ENCODE results near the gene KLHDC3.

KLHDC3 gene

GRCh38 chr6:43013843-43014433 lies at the start of gene KLHDC3, which contains the start of gene MEA1:
Gene KLHDC3, plus strand, starts transcription at chr6:43014249. Its CDS starts 2,944 bp downstream, at chr6:43017193.
Gene MEA1, minus strand, starts transcription at chr6:43013946. Its CDS starts 133 bp downstream, at chr6:43013813.
- DNase-seq (ENCODE audit: low read depth): peak; percentile 100
- no peak for TF ChIP-seq CTCF (IDR thresholded peaks at IDR 0.05; ENCODE audit: low read length, missing control alignments)
- peak within 1 kb of the TSS; percentile 84 for H3K4me3 ChIP-seq (replicated peaks; ENCODE audit: low read depth, low read length)

GRCh38 chr6:42966571-42966970 lies 47.5 kb upstream of the KLHDC3 start:
- no peak for TF ChIP-seq CTCF (IDR thresholded peaks at IDR 0.05; ENCODE audit: low read length, missing control alignments)
- no peak overlapping the region for H3K4me3 ChIP-seq (replicated peaks; ENCODE audit: low read depth, low read length)
- no peak for DNase-seq (ENCODE audit: low read depth)

- no peak for TF ChIP-seq CTCF (IDR thresholded peaks at IDR 0.05; ENCODE audit: low read length, missing control alignments)
- H3K4me3 ChIP-seq (replicated peaks; ENCODE audit: low read depth, low read length): no peak overlapping the region
- DNase-seq (ENCODE audit: low read depth): no peak
Measured at GRCh38 chr6:42967228-42967627, 46.8 kb upstream of the KLHDC3 start.

GRCh38 chr6:42968126-42968701 lies 45.8 kb upstream of the KLHDC3 start:
- no peak for TF ChIP-seq CTCF (IDR thresholded peaks at IDR 0.05; ENCODE audit: low read length, missing control alignments)
- H3K4me3 ChIP-seq (replicated peaks; ENCODE audit: low read depth, low read length): no peak overlapping the region
- DNase-seq (ENCODE audit: low read depth): no peak

- DNase-seq (ENCODE audit: low read depth): no peak
- no peak overlapping the region for H3K4me3 ChIP-seq (replicated peaks; ENCODE audit: low read depth, low read length)
- no peak for TF ChIP-seq CTCF (IDR thresholded peaks at IDR 0.05; ENCODE audit: low read length, missing control alignments)
Measured at GRCh38 chr6:42968783-42969182, 45.3 kb upstream of the KLHDC3 start.

GRCh38 chr6:42969431-42969830 lies 44.6 kb upstream of the KLHDC3 start:
- no peak overlapping the region for H3K4me3 ChIP-seq (replicated peaks; ENCODE audit: low read depth, low read length)
- TF ChIP-seq CTCF (IDR thresholded peaks at IDR 0.05; ENCODE audit: low read length, missing control alignments): no peak
- no peak for DNase-seq (ENCODE audit: low read depth)

GRCh38 chr6:42969934-42970333 lies 44.1 kb upstream of the KLHDC3 start:
- TF ChIP-seq CTCF (IDR thresholded peaks at IDR 0.05; ENCODE audit: low read length, missing control alignments): no peak
- no peak overlapping the region for H3K4me3 ChIP-seq (replicated peaks; ENCODE audit: low read depth, low read length)
- DNase-seq (ENCODE audit: low read depth): no peak

All from fibroblast of pulmonary artery (primary cell).